HK-2 (cell line): Measurements from ENCODE around the gene GMCL2.

Experiments
- DNase-seq: peaks from one replicate; pipeline ENCODE4 v3.0.0-alpha.2; 2018; ENCODE audit not compliant: unreplicated experiment

The GMCL2 gene

DNA sequence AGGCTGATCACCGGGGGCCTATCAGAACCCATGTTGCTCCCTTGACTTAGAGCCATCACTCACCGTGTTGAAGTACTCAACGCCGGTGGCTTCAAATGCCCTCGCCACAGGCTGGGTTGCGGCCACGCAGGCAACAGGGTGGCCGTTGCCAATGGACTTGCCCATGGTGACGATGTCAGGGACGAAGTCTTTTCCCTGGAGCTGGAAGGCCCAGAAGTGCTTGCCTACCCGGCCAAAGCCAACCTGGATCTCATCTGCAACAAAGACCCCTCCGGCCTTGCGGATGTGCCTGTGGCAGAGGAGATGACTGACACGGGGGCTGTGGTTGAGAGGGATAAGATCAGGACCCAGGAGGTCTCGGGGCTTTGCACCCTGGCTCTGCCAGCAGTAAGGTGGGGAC is 35.1 kb upstream of the GMCL2 start:
- DNase-seq = no peak

DNA sequence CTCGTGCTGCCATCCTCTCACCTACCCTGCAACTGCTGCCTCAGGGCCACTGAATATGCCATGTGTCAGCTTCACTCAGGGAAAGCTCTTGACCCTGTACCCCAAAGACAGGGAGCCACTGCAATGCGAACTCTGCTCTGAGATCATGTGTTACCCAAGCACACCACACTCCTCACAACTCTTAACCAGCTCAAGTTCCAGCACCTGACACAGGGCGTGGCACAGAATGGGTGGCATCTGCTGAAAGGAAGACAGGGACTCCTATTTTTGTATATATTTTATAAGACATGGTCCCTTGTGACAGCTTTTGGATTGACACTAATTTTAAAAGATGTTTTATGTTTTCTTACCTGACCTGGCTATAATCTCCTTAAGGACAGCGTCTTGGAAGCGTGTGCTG is 34.7 kb upstream of the GMCL2 start:
- DNase-seq = no peak

DNA sequence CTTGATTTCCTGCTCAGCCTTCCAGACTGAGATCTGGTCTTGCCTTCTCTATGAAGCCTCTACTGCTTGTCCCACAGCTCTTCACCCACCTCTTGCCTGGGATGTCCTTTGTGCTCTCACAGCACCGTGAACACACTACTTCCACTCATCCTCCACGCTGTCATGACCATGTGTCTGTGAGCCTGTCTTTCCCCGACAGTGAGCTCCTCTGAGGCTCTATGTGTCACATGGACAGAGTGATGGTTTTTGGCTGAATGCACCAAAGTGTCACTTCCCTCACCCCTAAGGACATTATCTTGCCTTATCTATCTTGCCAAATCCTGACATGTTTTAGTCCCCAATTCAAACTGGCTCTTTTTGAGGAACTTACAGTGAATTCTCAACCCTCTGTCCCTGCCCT is 34.1 kb upstream of the GMCL2 start:
- no peak for DNase-seq

DNA sequence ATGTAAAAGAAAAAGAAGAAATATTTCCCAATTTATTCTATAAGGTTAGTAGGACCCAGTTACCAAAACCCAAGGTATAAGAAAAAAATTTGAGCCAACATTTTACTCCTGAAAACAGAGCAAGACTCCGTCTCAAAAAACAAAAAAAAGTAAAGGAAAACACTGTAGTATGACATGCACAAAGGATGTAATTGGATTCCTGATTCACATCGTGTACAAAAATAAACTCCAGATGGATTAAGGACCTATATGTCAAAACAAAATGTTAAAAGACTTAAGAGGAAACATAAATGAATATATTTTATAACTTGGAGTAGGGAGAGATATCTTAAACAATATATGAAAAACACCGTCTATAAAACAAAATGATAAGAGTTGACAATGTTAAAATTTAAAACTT is 31.7 kb upstream of the GMCL2 start:
- no peak for DNase-seq

GRCh38 chr5:178218237-178218776 is 31.1 kb upstream of the GMCL2 start:
- no peak for DNase-seq

DNA sequence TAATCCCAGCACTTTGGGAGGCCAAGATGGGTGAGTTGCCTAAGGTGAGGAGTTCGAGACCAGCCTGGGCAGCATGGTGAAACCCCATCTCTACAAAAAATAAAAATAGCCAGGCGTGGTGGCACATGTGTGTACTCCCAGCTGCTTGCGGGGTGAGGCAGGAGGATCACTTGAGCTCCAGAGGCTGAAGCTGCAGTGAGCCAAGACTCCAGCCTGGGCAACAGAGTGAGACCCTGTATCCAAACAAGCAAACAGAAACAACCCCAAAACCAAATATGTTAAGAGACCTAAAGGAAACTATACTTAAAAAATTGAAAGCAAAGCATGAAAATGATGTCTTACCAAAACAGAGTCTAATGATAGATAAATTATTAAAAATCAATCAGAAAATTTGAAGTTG is 29.6 kb upstream of the GMCL2 start:
- no peak for DNase-seq

- no peak for DNase-seq
These were observed 28.9 kb upstream of the GMCL2 start for GRCh38 chr5:178216088-178216534.

DNA sequence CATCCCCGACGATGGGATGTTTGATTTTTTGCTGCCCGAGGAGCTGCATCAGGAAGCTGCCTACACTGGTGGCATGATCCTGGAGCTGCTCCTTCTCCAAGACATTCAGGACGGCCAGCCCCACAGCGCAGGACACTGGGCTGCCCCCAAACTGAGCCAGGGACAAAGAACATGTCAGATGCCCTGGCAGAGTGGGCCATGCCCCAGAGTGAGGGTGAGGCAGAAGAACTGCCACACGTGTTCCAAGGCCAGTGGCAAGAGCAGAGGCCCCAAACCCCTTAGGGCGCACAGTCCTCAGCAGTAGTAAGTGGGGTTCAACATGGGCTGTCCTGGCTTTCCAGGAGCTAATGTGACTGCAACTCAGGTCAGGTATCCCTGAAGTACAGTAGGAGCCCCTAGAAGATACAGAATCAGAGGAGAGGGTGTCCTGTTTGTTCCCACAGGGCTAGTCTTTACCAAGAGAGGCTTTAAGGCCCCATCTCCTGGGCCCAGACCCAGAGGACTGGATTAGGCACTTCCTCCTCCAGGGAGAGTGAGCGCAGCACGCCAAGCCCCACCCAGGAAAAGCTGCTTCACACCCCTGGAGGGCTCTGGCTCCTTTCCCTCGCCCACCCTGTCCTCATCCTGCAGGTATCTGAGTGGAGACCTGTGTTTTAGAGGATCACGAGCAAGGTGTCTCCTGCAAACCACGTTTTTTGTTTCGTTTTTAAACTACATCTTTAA is 28.3 kb upstream of the GMCL2 start:
- DNase-seq = no peak

- no peak for DNase-seq
These were observed 27.1 kb upstream of the GMCL2 start for GRCh38 chr5:178214160-178214803.

- no peak for DNase-seq
These were observed 26.6 kb upstream of the GMCL2 start for GRCh38 chr5:178213748-178214151.

- DNase-seq = no peak
These were observed 25.9 kb upstream of the GMCL2 start for GRCh38 chr5:178213003-178213461.

GRCh38 chr5:178212241-178213002 is 25.3 kb upstream of the GMCL2 start:
- no peak for DNase-seq

DNA sequence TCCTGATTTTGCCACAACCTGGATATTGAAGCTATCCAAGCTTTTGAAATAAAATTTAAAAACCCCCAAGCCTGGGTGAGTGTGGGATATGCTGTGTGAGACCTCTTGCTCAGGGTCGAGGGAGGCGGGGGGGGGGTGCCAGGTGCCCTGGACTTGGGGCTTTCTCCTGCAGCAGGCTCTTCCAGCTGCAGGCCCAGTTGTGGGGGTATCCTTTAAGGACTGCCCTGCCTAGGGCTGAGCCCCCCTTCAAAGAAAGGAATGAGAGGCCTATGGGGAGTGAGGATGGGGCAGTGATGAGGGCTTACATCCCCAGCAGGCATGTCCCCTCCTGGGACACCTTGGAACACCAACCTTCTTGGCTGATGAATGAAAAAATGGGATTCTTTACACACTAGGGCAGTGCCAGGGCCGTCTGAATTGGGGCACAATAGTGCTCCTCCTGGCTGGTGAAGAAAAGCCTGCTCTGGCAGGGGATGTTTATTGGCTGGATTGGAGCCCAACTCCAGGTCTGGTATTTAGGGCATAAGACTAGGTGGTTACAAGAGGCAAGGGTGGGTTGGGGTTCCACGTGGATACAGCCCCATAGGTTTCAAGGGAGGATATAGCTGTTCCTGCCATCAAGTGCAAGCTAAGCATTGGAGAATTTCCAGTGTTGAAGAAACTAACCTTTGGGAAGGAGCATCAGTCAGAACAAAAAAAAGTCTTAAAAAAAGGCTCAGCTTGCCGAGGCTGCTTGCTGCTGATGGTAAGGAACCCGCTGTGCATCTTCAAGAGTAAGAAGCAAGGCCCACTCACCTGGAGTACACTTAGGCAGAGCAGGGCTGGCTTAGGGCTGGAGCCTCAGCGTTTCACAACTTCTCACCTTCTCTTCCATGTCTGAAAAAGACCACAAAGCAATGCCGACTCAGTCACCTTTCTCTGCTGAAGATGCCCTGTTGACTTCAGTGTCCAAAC is 24.2 kb upstream of the GMCL2 start:
- no peak for DNase-seq

- DNase-seq = no peak
These were observed 23.5 kb upstream of the GMCL2 start for GRCh38 chr5:178210686-178211085.

DNA sequence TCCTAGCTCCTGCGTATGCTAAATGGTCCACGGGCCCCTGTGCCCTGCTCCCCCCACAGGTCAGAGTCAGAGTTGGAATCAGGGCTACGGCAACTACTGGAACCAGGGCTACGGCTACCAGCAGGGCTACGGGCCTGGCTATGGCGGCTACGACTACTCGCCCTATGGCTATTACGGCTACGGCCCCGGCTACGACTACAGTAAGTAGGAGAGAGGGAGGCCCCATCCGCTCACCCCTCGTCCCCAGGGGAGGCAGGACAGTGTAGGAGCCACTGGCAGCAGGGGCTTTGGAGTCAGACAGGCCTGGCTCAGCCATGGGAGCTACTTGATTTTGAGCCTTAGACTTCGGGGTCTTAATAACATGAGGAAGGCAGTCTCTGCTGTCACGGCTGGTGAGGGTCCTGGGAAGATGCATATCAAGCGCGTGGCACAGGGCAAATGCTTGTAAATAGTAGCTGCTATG is 22.9 kb upstream of the GMCL2 start:
- no peak for DNase-seq

GRCh38 chr5:178209334-178210072 is 22.3 kb upstream of the GMCL2 start:
- DNase-seq = no peak

DNA sequence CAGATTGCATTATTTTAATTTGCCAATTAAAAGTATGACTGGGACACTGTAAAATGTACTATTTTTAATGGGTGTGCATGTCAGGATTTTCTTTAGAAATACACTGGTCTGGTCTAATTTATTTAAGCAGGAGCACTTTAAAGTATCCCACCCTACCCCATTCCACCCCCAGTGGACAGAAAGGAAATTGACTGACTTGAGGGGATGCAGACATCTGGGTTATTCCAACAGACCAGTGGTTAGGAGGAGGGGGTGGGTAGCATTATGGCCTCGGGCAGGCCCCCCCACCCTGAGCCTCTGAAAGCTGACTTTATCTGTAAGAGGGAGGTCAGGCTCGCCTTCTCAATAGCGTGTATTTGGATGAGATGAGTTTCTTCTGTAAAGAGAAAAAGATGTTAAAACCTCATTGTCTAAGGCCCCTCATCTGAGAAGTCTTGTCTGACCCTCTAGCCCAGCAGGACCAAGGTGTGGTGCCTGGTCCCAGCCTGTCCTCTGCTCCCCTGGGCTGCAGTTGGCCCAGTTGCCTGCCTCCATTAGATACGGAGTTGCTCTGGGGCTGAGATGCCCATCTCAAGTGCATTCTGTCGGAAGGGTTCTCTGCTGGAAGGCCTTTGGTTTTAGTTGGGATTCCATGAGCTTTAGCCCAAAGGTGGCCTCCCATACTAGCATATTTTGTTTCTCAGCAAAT is 21.5 kb upstream of the GMCL2 start:
- DNase-seq = no peak

- no peak for DNase-seq
These were observed 20.7 kb upstream of the GMCL2 start for GRCh38 chr5:178207917-178208280.

DNA sequence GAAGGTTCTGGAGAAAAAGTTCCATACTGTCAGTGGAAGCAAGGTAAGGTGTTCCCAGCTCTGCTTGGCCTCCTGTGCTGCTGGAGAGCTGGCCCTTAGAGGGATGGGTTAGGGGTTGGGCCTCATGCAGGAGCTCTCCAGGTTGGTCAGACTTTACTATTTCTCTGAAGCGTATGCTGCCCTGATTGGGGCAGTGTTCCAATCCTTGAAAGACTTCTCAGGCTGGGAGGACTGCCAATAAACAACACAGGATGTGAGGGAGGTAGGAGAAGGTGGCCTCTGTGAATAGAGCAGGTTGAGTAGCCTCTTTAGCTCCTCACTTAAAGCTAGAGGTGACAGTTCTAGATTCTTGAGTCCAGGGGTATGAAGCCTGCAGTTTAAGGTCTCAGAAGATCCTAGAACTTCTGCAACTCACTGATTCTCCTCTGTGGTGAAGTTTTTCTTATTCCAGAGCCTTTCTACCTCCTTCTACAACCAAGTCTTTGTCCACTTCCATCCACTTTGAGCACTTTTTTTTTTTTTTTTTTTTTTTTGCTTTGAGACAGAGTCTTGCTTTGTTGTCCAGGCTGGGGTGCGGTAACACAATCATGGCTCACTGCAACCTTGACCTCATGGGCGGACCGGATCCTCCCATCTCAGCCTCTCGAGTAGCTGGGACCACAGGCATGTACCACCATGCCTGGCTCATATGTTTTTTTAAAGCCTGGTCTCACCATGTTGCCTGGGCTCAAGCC is 20.2 kb upstream of the GMCL2 start:
- DNase-seq = no peak
